Measurements from ENCODE around the gene ABHD11.

Gene ABHD11

DNA sequence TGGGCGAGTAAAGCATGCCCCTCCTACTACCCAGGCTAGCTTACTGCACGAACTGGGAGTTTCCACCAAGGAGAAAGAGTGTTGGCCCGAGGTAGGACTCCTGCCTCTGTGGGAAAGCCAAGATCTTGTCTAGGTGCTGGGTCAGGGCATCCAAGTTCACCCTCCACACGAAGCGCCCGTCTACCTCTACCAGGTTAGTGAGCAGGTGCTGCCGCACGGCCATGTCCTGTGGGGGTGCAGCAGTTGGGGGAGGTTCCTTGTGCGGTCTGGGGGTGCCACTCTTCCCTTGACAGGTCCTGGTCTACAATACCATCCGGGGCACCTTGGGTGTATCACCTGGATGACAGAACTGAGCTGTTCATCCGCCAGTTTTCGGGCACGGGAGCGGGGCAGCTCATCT is 1.7 kb downstream of the ABHD11 start:
- peaks cover 24% of the 10 kb centered on the region for H3K79me2 ChIP-seq (ENCODE audit: control insufficient read depth, low read length)
- no peak overlapping the region for H3K4me3 ChIP-seq (ENCODE audit: low read length)
- peaks cover 6% of the 10 kb centered on the region for H4K20me1 ChIP-seq (ENCODE audit: control insufficient read depth, insufficient read depth, low read depth, low read length)
- peaks cover 23% of the 10 kb centered on the region for H3K4me1 ChIP-seq (ENCODE audit: control insufficient read depth, low read length)
- H3K36me3 ChIP-seq (ENCODE audit: control insufficient read depth, low read length): peaks cover 29% of the 10 kb centered on the region
- H3F3A ChIP-seq (ENCODE audit: control insufficient read depth, insufficient read depth): peaks cover 8% of the 10 kb centered on the region
- no peaks in the 10 kb centered on the region for H3K9me2 ChIP-seq (replicated peaks; ENCODE audit: control insufficient read depth, low read length)
- TF ChIP-seq, protein P1, sequence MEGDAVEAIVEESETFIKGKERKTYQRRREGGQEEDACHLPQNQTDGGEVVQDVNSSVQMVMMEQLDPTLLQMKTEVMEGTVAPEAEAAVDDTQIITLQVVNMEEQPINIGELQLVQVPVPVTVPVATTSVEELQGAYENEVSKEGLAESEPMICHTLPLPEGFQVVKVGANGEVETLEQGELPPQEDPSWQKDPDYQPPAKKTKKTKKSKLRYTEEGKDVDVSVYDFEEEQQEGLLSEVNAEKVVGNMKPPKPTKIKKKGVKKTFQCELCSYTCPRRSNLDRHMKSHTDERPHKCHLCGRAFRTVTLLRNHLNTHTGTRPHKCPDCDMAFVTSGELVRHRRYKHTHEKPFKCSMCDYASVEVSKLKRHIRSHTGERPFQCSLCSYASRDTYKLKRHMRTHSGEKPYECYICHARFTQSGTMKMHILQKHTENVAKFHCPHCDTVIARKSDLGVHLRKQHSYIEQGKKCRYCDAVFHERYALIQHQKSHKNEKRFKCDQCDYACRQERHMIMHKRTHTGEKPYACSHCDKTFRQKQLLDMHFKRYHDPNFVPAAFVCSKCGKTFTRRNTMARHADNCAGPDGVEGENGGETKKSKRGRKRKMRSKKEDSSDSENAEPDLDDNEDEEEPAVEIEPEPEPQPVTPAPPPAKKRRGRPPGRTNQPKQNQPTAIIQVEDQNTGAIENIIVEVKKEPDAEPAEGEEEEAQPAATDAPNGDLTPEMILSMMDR (IDR thresholded peaks at IDR 0.05; ENCODE audit: low read depth, low read length, poor library complexity, severe bottlenecking): no peak
- no peak for TF ChIP-seq EZH2phosphoT487 (IDR thresholded peaks at IDR 0.05; ENCODE audit: borderline replicate concordance, low read length)
- no peaks in the 10 kb centered on the region for H3K27me3 ChIP-seq (ENCODE audit: control insufficient read depth, low read length)
- H3K4me2 ChIP-seq (ENCODE audit: low read length): no peak overlapping the region
- no peak overlapping the region for H3K27ac ChIP-seq (ENCODE audit: low read depth, low read length)
- H3K9me3 ChIP-seq (ENCODE audit: control insufficient read depth, insufficient read depth, low read length): no peaks in the 10 kb centered on the region

DNA sequence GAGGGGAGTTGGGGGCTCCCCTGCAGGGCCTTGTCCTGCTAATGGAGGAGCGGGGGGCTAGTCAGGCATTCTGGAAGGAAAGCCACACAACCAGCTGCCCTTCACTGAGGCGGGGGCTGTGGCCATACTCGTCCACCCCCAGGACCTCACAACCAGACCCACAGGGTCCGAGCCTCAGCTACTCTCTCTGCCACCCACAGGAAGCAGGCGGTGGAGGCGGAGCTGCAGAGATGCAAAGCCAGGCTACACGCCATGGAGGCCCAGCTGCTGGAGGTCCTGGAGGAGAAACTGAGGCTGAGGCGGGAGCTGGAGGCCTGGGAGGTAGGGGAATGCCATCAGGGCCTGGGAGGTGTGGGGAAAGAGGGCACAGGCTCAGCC is 3.1 kb downstream of the ABHD11 start:
- H3K27ac ChIP-seq (ENCODE audit: low read depth, low read length): 0 out of 2 replicates have a peak overlapping the region, but pooled peaks have one; percentile 24
- peaks cover 6% of the 10 kb centered on the region for H4K20me1 ChIP-seq (ENCODE audit: control insufficient read depth, insufficient read depth, low read depth, low read length)
- no peaks in the 10 kb centered on the region for H3K9me3 ChIP-seq (ENCODE audit: control insufficient read depth, insufficient read depth, low read length)
- H3K36me3 ChIP-seq (ENCODE audit: control insufficient read depth, low read length): peaks cover 29% of the 10 kb centered on the region
- TF ChIP-seq EZH2phosphoT487 (IDR thresholded peaks at IDR 0.05; ENCODE audit: borderline replicate concordance, low read length): no peak
- TF ChIP-seq, protein P1 (IDR thresholded peaks at IDR 0.05; ENCODE audit: low read depth, low read length, poor library complexity, severe bottlenecking): no peak
- no peak overlapping the region for H3K4me2 ChIP-seq (ENCODE audit: low read length)
- no peaks in the 10 kb centered on the region for H3K9me2 ChIP-seq (replicated peaks; ENCODE audit: control insufficient read depth, low read length)
- H3K27me3 ChIP-seq (ENCODE audit: control insufficient read depth, low read length): no peaks in the 10 kb centered on the region
- peaks cover 5% of the 10 kb centered on the region; the same call in 1 of the 2 replicates for H3F3A ChIP-seq (ENCODE audit: control insufficient read depth, insufficient read depth)
- peaks cover 24% of the 10 kb centered on the region for H3K79me2 ChIP-seq (ENCODE audit: control insufficient read depth, low read length)
- no peak overlapping the region for H3K4me3 ChIP-seq (ENCODE audit: low read length)
- peaks cover 23% of the 10 kb centered on the region for H3K4me1 ChIP-seq (ENCODE audit: control insufficient read depth, low read length)

DNA sequence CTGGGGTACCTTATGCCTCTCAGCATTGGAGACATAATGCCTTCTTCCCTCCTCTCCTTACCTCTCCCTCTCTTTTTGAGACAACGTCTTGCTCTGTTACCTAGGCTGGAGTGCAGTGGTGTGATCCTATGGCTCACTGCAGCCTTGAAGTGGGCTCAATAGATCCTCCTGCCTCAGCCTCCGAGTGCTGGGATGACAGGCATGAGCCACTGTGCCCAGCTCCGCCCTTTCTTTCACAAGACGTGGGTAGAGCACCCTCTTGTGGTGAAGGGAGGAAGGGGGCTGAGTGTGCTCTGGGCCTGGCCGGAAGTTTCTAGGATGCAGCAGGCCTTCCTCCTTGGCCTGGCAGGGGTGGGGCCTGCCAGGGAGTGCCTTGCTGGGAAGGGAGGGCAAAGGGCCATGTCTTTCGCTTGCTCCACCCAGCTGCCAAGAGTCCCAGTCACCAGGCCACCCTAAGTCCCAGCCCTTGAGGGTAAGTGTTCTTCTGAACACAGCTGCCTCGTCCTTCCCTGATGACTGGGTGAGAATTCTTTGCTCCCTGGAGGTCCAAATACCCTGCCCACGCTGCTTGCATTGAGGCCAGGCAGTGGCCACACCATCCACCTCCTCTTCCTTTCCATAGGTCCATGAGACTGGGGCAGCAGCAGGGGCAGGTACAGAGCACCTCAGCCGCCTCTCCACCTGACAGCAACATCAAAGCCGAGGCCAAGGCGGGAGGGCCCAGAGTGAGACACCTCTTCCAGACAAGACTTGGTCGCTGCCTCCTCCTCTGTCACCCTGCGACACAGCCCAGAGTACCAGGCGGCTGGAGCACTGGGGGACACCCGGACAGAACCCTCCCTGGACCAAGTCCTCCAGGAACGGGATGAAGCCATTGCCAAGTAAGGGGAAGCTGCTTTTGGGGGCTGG is 3.7 kb downstream of the ABHD11 start:
- peaks cover 6% of the 10 kb centered on the region for H4K20me1 ChIP-seq (ENCODE audit: control insufficient read depth, insufficient read depth, low read depth, low read length)
- H3K4me2 ChIP-seq (ENCODE audit: low read length): peak overlapping the region; percentile 7; the same call in 1 of the 2 replicates
- no peak for TF ChIP-seq EZH2phosphoT487 (IDR thresholded peaks at IDR 0.05; ENCODE audit: borderline replicate concordance, low read length)
- TF ChIP-seq, protein P1 (IDR thresholded peaks at IDR 0.05; ENCODE audit: low read depth, low read length, poor library complexity, severe bottlenecking): peak; percentile 99
- no peak overlapping the region for H3K4me3 ChIP-seq (ENCODE audit: low read length)
- H3K36me3 ChIP-seq (ENCODE audit: control insufficient read depth, low read length): peaks cover 29% of the 10 kb centered on the region
- H3F3A ChIP-seq (ENCODE audit: control insufficient read depth, insufficient read depth): 0 out of 2 replicates have a peak, but pooled peaks cover 5% of the 10 kb centered on the region
- peaks cover 23% of the 10 kb centered on the region for H3K4me1 ChIP-seq (ENCODE audit: control insufficient read depth, low read length)
- H3K79me2 ChIP-seq (ENCODE audit: control insufficient read depth, low read length): peaks cover 22% of the 10 kb centered on the region
- no peaks in the 10 kb centered on the region for H3K27me3 ChIP-seq (ENCODE audit: control insufficient read depth, low read length)
- H3K9me2 ChIP-seq (replicated peaks; ENCODE audit: control insufficient read depth, low read length): no peaks in the 10 kb centered on the region
- H3K27ac ChIP-seq (ENCODE audit: low read depth, low read length): peak overlapping the region; percentile 24; the same call in 1 of the 2 replicates
- H3K9me3 ChIP-seq (ENCODE audit: control insufficient read depth, insufficient read depth, low read length): no peaks in the 10 kb centered on the region

Measured in DOHH2 (cell line).